GM18520 (cell line): Measurements from ENCODE around the gene OASL.
"Not testable (repeated sequence)": the region's sequence is repeated elsewhere in the genome, so short reads cannot be mapped to it uniquely, and the experiment has no call there.

ENCODE experiments used
- ATAC-seq: cut with Tn5 transposase; IDR thresholded peaks from one replicate; pipeline ENCODE4 v1.9.1; 2021; ENCODE audit not compliant: unreplicated experiment

The OASL gene, protein sequence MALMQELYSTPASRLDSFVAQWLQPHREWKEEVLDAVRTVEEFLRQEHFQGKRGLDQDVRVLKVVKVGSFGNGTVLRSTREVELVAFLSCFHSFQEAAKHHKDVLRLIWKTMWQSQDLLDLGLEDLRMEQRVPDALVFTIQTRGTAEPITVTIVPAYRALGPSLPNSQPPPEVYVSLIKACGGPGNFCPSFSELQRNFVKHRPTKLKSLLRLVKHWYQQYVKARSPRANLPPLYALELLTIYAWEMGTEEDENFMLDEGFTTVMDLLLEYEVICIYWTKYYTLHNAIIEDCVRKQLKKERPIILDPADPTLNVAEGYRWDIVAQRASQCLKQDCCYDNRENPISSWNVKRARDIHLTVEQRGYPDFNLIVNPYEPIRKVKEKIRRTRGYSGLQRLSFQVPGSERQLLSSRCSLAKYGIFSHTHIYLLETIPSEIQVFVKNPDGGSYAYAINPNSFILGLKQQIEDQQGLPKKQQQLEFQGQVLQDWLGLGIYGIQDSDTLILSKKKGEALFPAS

DNA sequence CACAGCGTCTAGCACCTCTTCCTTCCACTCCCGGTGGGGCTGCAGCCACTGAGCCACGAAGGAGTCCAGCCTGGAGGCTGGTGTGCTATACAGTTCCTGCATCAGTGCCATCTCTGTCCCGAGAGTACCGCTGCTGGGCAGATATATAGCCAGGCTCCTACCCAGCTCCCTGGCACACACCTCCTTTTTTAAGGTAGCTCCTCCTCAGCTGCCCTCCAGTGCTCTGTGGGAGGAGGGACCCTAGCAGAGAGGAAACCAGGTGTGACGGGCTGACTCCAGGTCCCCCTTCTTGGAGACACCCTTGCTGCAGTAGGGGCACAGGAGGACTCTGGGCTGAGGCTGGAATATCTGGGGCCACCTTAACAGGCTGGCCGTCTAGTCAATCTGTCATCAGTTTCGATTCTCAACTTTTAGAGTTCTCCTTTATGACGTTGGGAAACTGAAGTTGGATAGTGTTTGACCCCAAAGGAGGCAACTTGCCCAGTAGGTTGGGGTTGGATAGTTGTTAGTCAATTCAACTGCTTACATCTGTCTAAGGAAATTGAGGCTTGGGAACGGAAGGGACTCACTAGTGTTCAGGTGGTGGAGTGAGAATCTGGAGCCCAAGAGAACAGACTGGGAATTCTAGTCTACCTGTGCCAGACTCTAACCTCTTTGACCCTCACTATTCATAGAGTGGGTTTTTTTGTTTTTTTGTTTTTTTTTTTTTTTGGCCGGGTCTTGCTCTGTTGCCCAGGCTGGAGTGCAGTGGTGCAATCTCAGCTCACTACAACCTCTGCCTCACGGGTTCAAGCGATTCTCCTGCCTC, at the start of gene OASL:
OASL (minus strand) TSS at position 386 of the 808 bp plus-strand sequence; CDS start at position 111, 275 bp downstream.
- ATAC-seq, result peak; percentile 48

DNA sequence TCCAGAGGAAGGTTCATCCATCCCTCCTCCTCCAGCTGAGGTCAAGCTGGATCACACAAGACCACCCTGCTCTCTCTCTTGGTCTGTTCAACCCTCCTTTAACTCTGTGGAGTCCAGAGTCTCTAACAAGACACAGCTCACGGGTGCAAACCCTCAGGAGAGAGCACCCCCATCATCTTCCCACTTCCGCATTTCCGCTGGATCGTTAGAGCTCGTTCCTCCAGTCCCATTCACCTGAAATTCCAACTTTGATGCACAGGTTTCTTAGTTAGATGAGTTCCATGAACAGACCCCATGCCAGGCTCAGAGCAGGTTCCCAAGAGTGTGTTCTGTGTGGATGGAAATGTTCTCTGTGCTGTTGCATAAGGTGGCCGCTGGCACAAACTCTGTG, 49.1 kb upstream of the OASL start:
- no peak for ATAC-seq

DNA sequence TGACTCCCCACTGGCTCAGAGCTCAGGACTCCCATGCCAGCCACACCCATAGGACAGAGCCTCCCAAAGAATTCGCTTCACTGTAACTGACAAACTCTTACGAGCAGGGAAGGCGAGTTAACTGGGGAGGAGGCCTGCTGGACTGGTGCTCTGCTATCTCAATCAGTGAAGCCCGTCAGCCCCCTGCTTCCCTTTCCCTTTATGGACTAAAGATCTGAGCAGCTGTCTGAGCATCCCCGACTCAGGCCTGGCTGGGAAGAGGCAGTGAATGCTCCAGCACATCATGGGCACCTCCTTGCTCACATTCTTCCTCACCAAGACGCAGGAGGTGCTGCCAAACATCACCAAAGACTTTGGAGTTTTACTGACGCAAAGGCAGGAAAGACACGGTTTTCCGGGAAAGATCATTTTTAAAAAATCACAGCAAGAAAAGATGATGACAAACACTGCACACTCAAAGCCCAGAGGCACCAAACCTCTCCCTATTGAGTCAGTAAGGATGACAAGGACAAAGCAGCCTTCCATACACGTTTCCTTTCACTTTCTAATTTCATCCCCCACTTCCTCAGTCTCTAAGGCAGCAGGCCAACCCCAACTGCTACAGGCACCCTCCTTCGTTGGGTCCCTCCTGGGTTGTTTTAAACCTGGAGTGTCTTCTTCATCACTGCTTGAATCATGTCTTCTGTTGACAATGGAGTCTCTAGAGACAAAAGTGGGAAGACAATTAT, 48.6 kb upstream of the OASL start:
- ATAC-seq, result no peak

DNA sequence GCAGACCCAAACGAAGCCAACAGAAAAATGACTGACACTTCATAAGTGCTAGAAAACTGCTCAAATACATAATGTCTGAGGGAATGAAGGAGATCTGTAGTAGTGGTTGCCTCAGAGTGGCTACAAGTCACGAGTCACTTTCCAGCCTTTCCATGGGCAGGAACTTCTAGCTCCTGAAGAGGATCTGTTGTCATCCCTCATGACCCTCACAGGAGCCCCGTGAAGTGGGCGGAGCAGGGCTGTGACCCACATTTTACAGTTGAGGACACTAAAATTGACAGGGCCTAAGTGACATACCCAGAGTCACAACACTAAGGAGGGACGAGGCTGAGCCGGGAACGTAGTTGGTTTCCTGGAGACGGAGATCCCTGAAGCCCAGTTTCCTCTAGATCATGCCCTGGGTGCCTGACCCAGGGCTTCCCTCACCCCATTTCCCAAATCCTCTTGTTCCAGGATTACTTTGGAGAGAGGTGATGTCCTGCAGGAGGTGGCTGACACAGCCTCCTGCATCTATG, 47.8 kb upstream of the OASL start:
- no peak for ATAC-seq

DNA sequence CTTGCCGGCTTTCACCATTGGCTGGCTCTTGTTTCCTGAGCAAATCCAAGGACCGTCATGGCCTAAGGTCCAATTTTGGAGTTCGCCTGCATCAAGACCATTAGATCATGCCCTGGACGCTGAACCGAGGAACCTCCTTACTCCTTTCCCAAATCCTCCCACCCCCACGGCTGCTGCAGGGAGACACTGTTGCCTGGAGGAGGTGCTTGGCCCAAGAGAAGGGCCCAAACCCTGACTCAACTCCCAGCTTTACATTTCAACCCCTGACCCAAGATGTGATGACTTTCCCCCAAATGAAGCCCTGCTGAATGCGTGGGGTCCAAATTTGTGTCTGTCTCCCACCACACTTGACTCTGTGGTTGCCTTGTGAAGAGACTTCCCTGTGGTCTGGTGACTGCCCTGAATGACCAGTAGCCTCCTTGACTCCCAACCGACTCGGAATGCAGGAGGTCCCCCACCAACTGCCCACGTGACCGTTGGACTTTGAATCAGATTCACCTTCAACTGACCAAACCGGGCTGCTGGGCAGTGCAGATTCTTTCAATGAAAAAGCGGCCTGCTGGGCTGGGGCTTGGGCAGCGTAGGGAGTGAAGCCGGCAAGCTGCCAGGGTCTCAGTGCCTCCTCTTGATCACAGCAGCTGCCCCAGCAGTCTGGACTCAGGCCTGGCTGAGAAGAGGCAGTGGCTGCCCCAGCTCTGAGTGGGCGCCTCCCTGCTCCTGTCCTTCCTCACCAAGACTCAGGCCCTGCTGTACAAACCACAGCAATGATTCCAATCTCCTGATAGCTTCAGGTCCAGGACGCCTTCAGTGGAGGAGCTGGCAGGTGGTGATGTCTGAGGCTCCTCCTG, 46.7 kb upstream of the OASL start:
- ATAC-seq, result no peak

DNA sequence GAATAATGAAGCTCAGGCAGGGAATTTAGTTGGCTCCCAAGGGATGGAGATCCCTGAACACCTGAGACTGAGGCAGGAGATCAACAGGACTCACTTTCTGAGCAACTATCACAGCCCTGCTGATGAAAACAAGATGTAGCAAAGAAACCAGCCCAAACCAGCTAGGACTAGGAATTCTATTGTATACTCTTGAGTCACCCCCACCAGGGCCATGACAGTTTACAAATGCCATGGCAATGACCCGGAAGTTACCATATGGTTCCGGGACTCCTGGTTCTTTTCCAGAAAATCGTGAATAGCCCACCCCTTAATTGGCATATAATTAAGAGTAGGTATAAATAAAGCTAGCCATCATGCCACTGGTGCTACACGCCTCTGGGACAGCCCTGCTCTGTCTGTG, 46.0 kb upstream of the OASL start:
- ATAC-seq, result no peak

DNA sequence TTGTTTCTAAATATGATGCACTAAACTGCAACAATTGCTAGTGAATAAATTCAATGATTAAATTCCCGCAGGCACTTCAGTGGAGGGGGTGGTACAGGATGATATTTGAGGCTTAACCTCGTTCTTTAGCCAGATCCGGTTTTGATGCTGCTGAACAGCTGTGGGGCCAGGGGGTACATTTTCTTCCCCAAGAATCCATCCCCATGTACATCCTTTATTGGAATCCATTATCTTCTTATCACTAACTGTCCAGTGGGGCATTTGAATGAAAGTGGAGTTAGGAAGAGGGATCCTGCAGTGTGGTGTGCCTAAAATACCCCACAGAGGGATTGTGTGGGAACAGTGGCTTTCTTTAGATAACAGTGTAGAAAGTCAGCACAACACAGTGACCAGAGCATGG, 45.2 kb upstream of the OASL start:
- ATAC-seq, result no peak

DNA sequence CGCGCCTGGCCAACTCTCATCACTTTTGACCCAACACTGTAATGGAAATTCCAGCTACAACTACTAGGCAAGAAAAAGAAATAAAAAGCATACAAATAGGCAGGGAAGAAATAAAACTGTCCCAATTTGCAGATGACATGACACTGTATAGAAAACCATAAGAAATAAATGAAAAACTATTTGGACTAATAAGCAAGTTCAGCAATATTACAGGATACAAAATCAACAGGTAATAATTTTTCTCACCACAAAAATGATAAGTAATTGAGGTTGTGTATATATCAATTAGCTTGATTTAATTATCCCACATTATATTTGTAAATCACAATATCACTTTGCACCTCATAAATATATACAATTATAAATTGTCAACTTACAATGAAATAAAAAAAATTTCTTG, 41.9 kb upstream of the OASL start:
- ATAC-seq, result no peak

DNA sequence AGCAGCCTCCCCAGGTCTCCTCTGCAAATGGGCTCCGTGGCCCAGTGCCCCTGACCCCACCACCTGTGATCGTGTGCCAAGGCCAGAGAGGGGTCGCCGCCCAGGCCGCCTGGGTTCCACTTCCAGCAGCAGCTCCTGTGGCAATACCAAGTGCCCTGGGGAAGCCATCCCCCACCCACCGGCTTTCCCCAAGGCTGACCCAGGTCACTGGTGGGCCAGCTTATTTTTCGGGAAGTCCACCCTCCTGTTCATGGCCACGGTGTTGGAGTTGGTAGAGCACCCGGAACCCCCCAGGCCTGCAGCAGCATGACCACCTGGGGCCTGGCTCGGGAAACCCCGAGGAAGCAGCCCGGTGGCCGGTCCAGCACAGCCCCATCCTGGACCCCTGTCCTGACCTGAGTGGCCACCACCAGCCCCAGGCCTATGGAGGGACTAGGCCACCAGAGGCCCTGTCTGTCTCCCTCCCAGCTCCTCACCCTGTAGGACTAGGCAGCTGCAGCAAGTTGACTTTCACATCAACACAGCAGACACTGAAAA, 40.8 kb upstream of the OASL start:
- no peak for ATAC-seq

DNA sequence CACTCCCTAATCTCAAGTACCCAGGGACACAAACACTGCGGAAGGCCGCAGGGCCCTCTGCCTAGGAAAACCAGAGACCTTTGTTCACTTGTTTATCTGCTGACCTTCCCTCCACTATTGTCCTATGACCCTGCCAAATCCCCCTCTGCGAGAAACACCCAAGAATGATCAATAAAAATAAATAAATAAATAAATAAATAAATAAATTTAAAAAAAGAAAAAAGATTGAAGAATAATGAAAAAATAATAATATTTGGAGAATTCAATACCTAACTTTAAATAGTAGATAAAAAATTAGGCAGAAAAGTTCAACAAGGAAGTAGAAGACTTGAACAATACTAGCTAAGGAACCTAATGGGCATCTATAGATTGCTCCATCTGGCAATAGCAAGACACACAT, 38.4 kb upstream of the OASL start:
- not testable (repeated sequence) for ATAC-seq

DNA sequence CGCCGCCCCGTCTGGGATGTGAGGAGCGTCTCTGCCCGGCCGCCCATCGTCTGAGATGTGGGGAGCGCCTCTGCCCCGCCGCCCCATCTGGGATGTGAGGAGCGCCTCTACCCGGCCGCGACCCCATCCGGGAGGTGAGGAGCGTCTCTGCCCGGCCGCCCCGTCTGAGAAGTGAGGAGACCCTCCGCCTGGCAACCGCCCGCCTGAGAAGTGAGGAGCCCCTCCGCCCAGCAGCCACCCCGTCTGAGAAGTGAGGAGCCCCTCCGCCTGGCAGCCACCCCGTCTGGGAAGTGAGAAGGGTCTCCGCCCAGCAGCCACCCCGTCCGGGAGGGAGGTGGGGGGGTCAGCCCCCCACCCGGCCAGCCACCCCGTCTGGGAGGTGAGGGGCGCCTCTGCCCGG, 36.9 kb upstream of the OASL start:
- ATAC-seq, result not testable (repeated sequence)

DNA sequence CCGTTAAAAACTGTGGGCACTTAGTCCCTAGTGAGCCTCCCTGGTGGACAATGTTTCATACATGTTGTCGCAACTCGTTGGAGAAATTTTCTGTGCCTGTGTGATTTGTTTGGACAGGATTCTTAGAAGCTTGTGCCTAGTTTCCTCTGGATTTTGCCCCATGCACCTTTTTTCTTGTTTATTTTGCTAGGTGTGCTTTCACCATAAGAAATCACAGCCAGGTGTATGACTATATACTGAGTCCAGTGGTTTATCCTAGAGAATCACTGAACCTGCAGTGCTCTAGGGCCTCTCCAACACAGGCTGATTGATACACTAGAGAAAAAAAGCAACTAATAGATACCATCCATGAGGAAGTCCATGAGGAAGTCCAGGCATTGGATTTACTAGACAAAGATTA, 33.1 kb upstream of the OASL start:
- ATAC-seq, result no peak

DNA sequence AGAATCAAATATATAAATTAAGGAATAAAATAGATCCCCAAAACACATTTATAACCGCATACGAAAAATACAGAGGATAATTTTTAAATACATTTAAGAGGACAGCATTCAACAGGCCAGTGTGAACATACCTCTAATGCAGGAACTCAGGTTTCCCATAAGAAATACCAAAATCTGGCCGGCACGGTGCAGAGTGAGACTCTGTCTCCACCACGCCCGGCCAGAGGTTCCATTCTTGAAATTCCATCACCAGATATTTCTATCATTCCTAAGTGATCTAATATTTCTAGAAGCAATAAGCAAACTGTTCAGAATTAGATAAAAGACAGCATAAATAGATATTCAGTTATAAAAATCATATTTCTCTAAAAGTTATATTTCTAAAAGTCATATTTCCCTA, 30.2 kb upstream of the OASL start:
- no peak for ATAC-seq

DNA sequence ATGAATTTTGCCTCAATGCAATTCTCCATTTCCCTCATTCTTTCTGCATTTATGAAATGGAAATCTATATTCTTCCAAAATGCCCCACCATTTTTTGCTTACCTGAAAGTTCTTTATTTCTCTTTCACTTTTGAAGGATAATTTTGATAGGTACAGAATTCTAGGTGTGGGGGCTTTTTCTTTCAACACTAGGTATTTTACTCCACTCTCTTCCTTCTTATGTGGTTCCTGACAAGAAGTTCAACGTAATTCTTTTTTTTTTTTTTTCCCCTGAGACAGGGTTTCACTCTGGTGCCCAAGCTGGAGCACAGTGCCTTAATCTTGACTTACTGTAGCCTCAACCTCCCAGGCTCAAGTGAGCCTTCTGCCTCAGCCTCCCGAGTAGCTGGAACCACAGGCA, 26.3 kb upstream of the OASL start:
- no peak for ATAC-seq

DNA sequence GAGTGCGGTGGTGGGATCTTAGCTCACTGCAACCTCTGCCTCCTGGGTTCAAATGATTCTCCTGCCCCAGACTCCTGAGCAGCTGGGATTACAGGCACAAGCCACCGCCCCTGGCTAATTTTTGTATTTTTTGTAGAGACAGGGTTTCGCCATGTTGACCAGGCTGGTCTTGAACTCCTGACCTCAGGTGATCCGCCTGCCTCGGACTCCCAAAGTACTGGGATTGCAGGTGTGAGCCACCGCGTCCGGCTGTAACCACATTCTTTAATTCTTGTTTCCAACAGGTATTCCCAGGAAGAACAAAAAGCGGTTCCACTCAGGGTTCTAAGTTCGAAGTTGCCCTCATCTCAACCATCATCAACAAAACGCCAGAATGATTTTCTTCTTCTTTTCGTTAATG, 25.5 kb upstream of the OASL start:
- ATAC-seq, result not testable (repeated sequence)

DNA sequence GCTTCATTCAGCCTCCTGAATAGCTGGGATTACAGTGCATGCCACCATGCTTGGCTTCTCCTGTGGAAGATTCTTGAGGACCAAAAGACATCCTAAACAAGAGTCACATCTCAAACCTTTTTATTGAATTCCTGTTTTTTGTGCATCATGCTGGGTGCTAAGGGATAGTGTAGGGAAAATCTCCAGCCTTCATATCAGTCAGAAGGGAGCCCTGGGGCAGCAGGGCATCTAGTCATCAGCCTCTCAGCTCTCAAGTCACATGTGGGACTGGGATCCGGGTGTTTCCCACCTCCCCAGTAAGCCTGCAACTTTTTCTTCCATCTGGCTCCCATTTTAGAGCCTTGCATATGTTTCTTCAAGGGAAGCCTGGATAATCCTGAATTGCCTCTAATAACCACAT, 25.1 kb upstream of the OASL start:
- ATAC-seq, result no peak

DNA sequence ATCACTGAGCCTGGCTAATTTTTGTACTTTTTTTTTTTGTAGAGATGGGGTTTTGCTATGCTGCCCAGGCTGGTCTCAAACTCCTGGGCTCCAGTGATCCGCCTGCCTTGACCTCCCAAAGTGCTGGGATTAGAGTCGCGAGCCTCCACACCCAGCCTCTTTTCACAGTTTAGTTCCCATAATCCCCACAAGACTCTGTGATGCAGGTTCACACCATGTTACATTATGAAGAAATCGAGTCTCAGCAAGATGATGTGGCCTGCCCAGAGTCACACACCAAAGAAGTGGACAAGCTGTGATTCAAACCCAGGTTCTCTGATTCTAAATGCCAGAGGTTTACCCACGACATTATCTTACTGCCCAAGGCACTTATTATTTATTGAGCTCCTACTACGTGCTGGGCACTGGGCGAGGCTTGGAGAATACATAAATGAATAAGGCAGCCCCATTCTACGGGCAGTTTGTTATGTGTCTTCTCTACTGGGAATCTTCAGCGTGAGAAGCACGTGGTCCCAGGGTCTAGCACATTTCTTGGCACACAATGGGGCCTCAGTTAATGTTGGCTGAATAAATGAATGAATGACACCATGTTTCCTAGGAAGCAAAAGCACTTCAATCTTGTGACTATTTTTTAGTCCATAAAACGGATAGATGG, 23.5 kb upstream of the OASL start:
- ATAC-seq, result no peak

DNA sequence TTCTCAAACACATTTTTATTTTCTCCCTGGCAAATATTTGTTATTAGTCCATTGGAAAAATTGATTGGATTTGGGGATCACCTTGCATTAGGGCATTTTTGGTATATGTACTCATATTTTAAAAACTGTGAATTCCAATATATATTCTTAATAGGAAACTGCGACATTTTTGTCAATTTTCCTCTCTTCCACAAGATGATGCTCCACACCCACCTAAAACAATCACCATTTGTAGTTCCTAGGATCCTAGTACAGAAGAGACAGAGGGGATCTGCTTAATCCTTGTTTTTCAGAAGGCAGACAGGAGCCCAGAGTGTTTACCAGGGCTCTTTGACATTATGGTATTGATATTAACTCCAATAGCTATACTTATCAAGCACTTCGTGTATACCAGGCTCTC, 22.8 kb upstream of the OASL start:
- ATAC-seq, result no peak

DNA sequence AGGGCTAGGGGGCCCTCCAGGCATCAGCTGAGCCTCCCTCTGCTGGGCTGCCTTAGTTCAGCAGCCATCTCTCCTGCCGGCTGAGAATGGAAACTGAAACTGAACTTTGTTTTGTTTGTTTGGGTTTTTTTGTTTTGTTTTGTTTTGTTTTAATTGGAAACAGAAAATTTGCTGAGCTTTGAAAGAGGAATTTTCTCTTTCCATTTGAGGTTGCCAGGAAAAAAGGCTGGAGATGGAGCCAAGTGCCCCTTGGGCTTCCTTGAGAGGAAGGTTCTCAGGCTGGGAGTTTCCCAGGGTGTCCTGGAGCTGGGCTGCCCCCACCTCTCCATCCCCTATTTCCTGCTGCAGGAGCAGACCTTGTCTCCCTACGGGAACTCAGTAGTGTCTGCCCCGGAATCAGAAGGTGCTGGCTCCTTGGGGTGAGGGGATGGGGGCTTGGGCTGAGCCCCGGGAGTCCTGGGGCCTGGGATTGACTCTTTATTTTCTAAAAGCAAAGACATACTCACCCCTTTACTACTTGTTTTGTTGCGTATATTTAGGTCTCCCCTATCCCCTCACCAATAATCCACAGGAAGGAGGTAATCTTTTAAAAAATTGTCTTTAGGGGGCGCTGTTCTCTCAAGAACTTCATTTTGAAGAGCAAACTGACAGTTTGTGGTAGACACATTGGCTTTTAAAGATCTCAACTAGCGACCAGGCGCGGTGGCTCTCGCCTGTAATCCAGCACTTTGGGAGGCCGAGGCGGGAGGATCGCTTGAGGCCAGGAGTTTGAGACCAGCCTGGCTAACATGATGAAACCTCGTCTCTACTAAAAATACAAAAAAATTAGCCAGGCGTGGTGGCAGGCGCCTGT, 21.3 kb upstream of the OASL start:
- ATAC-seq, result peak; percentile 57
